OCI-LY1 (cell line): ENCODE measurements around the gene CSE1L.

Source experiments
- EZH2 ChIP-seq: fragments of 200-600 bp; sonication (generic), shearing (Covaris generic); IDR thresholded peaks from 2 replicates; pipeline ENCODE4 v1.8.0; 2017; ENCODE audit warnings: borderline replicate concordance, mixed run types, mild to moderate bottlenecking, antibody characterized with exemption, low read length, moderate library complexity, mixed read lengths
- TF ChIP-seq, protein P1 (sequence below): fragments of 200-600 bp; sonication (generic), shearing (Covaris generic); IDR thresholded peaks from 2 replicates; pipeline ENCODE4 v1.5.1; 2017; ENCODE audit warnings: mild to moderate bottlenecking, antibody characterized with exemption, low read length, moderate library complexity, mixed read lengths

- TF ChIP-seq, protein P1, sequence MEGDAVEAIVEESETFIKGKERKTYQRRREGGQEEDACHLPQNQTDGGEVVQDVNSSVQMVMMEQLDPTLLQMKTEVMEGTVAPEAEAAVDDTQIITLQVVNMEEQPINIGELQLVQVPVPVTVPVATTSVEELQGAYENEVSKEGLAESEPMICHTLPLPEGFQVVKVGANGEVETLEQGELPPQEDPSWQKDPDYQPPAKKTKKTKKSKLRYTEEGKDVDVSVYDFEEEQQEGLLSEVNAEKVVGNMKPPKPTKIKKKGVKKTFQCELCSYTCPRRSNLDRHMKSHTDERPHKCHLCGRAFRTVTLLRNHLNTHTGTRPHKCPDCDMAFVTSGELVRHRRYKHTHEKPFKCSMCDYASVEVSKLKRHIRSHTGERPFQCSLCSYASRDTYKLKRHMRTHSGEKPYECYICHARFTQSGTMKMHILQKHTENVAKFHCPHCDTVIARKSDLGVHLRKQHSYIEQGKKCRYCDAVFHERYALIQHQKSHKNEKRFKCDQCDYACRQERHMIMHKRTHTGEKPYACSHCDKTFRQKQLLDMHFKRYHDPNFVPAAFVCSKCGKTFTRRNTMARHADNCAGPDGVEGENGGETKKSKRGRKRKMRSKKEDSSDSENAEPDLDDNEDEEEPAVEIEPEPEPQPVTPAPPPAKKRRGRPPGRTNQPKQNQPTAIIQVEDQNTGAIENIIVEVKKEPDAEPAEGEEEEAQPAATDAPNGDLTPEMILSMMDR, result no peak
- TF ChIP-seq EZH2, result no peak
Observed at GRCh38 chr20:49103647-49104364, 57.7 kb downstream of the CSE1L start.
